Activated CD8-positive, alpha-beta T cell treated with anti-CD3 and anti-CD28 coated beads for 36 hours (primary cell): ENCODE data around the gene GRID1. TPM values are rescaled to one million over a fixed set of nuclear protein-coding genes. Genes with fewer than 3 reads are reported as not detected.

Experiments used
- ATAC-seq: fragments of 200-7000 bp; cut with Tn5 transposase; one replicate; pipeline ENCODE4 v1.10.0; 2021; ENCODE audit warnings: mild to moderate bottlenecking, moderate library complexity
- CTCF ChIA-PET: fragments of 350-600 bp; sonication (Branson Sonifier 250); formaldehyde crosslinking; loops from one replicate; lab custom pipeline; 2021; ENCODE audit warnings: antibody characterized with exemption; lab: Charles Lee
- POLR2A ChIA-PET: fragments of 350-600 bp; sonication (Branson Sonifier 250); formaldehyde crosslinking; loops from one replicate; lab custom pipeline; 2021; ENCODE audit warnings: antibody characterized with exemption; lab: Charles Lee
- DNase-seq: peaks from one replicate; pipeline ENCODE4 v3.0.0-alpha.2; 2020
- H3K27ac Mint-ChIP-seq: one replicate; pipeline ENCODE4 v1.8.0; 2021; ENCODE audit warnings: mild to moderate bottlenecking, mixed read lengths
- H3K27me3 Mint-ChIP-seq: one replicate; pipeline ENCODE4 v1.8.0; 2021; ENCODE audit warnings: mixed read lengths
- H3K36me3 Mint-ChIP-seq: one replicate; pipeline ENCODE4 v1.8.0; 2021; ENCODE audit warnings: low read depth, mixed read lengths
- H3K4me1 Mint-ChIP-seq: one replicate; pipeline ENCODE4 v1.8.0; 2021; ENCODE audit warnings: low read depth, mixed read lengths
- H3K4me3 Mint-ChIP-seq: one replicate; pipeline ENCODE4 v1.8.0; 2021; ENCODE audit warnings: mild to moderate bottlenecking, moderate library complexity, mixed read lengths
- H3K9me3 Mint-ChIP-seq: one replicate; pipeline ENCODE4 v1.8.0; 2021; ENCODE audit warnings: mixed read lengths
- intact Hi-C: fragments of 100-400 bp; cut with micrococcal nuclease; formaldehyde crosslinking; loops from one replicate; pipeline ENCODE4 v1.10.0; 2022
- total RNA-seq, 2 experiments: library from RNA; stranded (reverse); gene quantifications; one replicate each; pipeline ENCODE4 v1.2.3, GENCODE V29; 2021
- TF ChIP-seq, protein P1 (sequence below): fragments of 200-600 bp; IDR thresholded peaks from one replicate; pipeline ENCODE4 v1.8.0; 2022; ENCODE audit warnings: antibody characterized with exemption, mild to moderate bottlenecking

Gene GRID1
- total RNA-seq, 2 experiments from 2014 or later = not detected

DNA sequence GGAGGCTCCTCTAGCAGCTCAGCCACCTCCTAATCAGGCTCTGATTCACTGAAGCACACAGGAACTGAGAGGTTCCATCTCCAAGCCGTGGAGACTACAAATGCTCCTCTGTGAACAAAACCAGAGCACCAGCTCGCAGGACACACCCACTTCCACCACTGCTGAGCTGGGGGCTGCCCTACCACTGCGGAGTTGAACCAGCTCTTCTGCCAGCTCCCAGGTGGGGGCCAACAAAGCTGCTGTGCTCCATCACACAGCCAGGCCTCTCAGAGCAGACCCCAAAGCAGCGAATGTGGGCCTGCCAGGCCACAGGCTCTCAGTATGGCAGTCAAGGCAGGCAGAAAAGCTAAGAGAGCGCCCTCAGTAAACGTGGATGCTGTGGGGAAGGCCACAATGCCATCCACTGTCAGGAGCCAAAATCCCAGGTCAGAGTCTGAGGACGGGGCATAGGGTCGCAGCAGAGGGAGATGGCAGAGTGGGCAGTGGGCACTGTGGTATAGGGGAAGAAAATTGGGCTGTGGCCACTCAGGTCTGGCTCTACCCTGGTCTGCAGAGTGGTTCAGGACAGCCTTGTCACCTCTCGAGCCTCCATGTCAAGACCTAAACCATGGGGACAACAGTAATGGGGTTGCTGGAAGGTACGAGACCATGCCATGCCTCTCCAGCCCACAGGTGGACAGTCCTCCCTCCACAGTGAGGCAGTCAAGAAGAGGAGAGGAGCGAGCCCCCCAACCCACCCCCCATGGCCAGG is 82.1 kb downstream of the GRID1 start:
- Mint-ChIP-seq H3K9me3 (peaks cover 2% of the 10 kb centered on the region), H3K4me1 (no peaks in the 10 kb centered on the region), H3K4me3 (no peak overlapping the region), H3K27ac (no peak overlapping the region), H3K36me3 (no peaks in the 10 kb centered on the region), H3K27me3 (no peaks in the 10 kb centered on the region)
- TF ChIP-seq, protein P1, sequence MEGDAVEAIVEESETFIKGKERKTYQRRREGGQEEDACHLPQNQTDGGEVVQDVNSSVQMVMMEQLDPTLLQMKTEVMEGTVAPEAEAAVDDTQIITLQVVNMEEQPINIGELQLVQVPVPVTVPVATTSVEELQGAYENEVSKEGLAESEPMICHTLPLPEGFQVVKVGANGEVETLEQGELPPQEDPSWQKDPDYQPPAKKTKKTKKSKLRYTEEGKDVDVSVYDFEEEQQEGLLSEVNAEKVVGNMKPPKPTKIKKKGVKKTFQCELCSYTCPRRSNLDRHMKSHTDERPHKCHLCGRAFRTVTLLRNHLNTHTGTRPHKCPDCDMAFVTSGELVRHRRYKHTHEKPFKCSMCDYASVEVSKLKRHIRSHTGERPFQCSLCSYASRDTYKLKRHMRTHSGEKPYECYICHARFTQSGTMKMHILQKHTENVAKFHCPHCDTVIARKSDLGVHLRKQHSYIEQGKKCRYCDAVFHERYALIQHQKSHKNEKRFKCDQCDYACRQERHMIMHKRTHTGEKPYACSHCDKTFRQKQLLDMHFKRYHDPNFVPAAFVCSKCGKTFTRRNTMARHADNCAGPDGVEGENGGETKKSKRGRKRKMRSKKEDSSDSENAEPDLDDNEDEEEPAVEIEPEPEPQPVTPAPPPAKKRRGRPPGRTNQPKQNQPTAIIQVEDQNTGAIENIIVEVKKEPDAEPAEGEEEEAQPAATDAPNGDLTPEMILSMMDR = no peak
- DNase-seq (no peak), ATAC-seq (no peak)
- intact Hi-C loops = no loop called here
- POLR2A ChIA-PET = no interaction called here
- CTCF ChIA-PET = no interaction called here

DNA sequence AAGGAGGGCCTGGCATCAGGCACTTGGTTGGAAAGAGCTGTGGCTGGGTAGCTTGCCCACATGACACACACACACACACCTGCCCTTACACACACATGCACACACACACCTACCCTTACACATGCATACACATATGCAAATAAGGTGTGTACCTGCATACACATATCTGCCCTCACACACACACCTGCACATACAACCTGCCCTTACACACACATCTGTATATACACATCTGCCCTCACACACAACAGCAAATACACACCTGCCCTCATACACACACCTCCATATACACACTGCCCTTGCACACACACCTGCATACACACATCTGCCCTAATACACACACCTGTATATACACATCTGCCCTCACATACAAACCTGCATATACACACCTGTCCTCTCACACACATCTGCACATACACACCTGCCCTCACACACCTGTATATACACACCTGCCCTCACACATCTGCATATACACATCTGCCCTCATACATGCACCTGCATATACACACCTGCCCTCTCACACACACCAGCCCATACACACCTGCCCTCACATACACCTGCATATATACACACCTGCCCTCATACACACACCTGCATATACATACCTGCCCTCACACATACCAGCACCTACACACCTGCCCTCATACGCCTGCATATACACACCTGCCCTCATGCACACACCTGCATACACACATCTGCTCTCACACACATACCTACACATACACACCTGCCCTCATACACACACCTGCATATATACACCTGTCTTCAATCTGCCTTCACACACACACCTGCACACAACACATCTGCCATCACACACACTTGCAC is 82.9 kb downstream of the GRID1 start:
- Mint-ChIP-seq H3K4me1 (no peaks in the 10 kb centered on the region), H3K9me3 (peaks cover 2% of the 10 kb centered on the region), H3K27me3 (no peaks in the 10 kb centered on the region), H3K27ac (no peak overlapping the region), H3K4me3 (no peak overlapping the region), H3K36me3 (no peaks in the 10 kb centered on the region)
- DNase-seq (no peak), ATAC-seq (no peak)
- ChIA-PET POLR2A (no interaction called here), CTCF (no interaction called here)
- TF ChIP-seq, protein P1 = no peak
- intact Hi-C loops = no loop called here

- H3K9me3 Mint-ChIP-seq = peaks cover 2% of the 10 kb centered on the region
- H3K27me3 Mint-ChIP-seq = no peaks in the 10 kb centered on the region
- no peak for DNase-seq
- no peak overlapping the region for H3K4me3 Mint-ChIP-seq
- POLR2A ChIA-PET = no interaction called here
- ATAC-seq = no peak
- TF ChIP-seq, protein P1 = no peak
- no peaks in the 10 kb centered on the region for H3K4me1 Mint-ChIP-seq
- CTCF ChIA-PET = no interaction called here
- no peaks in the 10 kb centered on the region for H3K36me3 Mint-ChIP-seq
- intact Hi-C loops = no loop called here
- H3K27ac Mint-ChIP-seq = no peak overlapping the region
Observed at GRCh38 chr10:86282664-86283465, 83.7 kb downstream of the GRID1 start.

DNA sequence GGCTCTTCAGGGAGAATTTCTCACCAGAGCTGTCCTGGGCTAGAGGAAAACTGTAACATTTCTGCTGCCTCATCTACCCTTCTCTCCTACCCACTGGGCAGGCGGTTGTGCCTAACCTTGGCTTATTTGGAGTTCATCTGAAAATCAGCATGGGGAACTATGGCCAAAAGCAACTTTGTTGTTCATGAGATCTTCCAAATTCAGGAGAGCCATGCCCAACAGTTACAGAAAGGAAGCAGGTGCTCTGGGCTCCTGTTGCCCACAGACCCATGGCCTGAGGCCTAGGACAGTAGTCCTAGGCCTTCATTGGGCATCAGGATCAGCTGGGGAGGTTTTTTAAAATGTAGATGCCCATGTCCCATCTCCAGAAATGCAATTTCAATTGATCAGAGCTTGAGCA is 85.2 kb downstream of the GRID1 start:
- H3K4me1 Mint-ChIP-seq = no peaks in the 10 kb centered on the region
- H3K9me3 Mint-ChIP-seq = peaks cover 5% of the 10 kb centered on the region
- CTCF ChIA-PET = no interaction called here
- TF ChIP-seq, protein P1 = no peak
- no peaks in the 10 kb centered on the region for H3K27me3 Mint-ChIP-seq
- no peak overlapping the region for H3K4me3 Mint-ChIP-seq
- no peaks in the 10 kb centered on the region for H3K36me3 Mint-ChIP-seq
- no peak overlapping the region for H3K27ac Mint-ChIP-seq
- ATAC-seq (no peak), DNase-seq (no peak)
- POLR2A ChIA-PET = no interaction called here
- intact Hi-C loops = no loop called here
